Stimulated activated CD8-positive, alpha-beta memory T cell treated with anti-CD3 and anti-CD28 coated beads, Interleukin-7, amount 100 ng/mL, for 4 hours (primary cell): ENCODE data around the gene POPDC2.
A peak's percentile ranks its signal among the peaks of the same experiment; 100 is the strongest.
"Not testable (repeated sequence)": the region's sequence is repeated elsewhere in the genome, so short reads cannot be mapped to it uniquely, and the experiment has no call there.

ENCODE experiments used
- DNase-seq, 2 donors: peaks; one replicate each; pipeline ENCODE4 v3.0.0-alpha.2; 2020; ENCODE audit warnings: low read depth in 2 of 2

POPDC2 gene

DNA sequence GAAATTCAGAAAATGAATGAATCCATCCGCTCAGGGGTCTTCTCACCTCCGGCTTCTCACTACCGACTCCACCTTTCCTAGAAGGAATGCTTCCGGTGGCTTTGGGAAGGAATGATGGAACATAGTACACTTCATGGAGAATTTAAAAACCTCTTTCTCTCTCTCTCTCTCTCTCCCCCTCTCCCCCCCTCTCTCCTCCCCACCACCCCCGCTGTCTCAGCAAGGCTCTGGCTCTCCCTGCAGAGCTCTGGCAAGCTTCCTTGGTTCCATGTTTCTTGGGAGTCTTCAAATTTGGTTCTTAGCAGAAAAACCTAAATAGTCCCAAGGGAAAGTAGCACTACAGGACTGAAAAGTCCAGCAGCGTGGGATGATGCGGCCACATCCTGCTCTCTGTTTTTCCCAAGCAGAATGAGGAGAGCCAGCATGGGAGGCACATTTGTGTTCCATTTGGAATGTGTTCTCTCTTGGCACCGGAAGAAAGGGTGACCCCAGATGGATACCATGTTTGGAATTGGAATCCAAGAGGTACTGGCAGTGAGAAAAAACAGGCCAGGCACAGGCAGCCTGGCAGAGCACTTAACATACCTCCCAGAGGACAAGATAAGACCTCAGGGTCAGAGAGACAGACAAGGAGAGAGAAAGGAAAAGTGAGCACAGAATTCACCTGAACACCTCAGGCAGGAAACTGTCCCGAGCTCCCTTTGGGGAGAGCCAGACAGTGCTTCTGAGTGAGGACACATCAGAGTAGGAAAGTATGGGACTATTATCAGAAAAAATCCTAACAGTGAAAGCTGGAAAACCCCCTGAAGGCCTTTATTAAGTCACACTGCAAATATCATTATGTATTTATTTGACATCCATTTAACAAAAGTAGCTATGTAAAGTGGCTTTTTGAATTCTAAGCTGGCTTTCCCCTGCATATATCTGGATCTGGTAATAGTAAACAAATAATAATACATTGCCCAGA lies at the start of gene POPDC2:
Gene POPDC2 (minus strand): TSS at position 116 of the 967 bp plus-strand sequence. CDS start 166 bp downstream, outside the sequence.
- DNase-seq = no peak

DNA sequence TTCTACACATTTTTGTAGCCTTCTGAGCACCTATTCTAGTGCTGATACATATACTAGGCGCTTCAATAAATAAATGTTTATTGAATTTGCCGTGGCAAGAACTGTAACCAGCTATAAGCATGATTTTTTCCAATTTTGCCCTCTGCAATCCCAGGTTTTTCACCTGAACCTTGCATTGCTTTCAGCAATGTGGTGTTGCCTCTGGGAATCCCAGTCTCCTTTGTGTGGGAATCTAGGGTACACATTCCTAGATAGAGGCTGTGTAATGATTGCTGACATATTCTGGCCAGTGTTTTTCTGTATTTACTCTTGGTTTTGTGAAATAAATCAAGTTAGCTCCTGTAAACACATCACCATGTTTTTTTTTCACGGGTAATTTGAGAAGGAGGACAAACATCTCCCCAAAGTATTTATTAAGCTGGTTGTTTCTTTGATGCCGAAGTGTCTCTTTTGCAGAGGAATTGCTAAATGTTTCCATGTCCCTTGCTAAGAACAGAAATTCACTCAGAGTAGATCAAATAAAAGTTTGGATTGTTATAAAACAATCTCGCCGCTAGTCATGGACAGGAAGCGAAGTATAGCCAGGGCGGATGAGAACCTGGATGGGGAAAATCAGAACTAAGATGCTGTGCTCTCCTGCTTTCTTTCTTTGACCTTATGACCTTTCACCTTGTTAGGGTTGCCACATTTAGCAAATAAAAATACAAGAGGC lies 43.6 kb upstream of the POPDC2 start:
- no peak for DNase-seq

- peak; percentile 65 to 80 for DNase-seq
Measured at GRCh38 chr3:119702530-119703527, 42.4 kb upstream of the POPDC2 start, which contains the start of gene CFAP91. Gene CFAP91, plus strand, starts transcription at chr3:119703022. Its CDS starts 77 bp downstream, at chr3:119703099.

DNA sequence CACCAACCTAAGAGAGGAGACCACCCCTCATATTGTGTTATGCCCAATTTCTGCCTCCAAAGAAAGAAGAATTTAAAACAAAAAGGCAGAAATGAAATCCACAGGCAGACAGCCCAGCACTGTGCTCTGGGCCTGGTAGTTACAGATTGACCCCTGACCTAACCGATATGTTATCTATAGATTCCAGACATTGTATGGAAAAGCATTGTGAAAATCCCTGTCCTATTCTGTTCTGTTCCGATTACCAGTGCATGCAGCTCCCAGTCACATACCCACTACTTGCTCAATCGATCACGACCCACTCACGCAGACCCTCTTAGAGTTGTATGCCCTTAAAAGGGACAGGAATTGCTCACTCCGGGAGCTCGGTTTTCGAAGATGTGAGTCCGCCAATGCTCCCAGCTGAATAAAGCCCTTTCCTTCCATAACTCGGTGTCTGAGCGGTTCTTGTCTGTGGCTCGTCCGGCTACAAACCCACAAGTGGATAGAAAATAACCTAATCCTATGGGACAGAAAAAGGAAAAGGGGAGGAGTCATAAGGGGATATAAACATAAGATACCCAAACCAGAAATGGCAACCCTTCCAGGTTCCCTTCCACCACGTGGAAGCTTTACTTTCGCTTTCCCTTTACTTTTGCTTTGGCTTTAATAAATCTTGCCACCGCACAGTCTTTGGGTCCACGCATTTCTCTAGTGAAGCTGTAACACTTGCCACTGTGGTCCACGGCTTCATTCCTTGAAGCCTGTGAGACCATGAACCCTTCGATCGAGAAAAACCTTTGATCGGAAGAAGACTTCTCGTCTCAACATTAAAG lies 40.7 kb upstream of the POPDC2 start:
- no peak for DNase-seq

DNA sequence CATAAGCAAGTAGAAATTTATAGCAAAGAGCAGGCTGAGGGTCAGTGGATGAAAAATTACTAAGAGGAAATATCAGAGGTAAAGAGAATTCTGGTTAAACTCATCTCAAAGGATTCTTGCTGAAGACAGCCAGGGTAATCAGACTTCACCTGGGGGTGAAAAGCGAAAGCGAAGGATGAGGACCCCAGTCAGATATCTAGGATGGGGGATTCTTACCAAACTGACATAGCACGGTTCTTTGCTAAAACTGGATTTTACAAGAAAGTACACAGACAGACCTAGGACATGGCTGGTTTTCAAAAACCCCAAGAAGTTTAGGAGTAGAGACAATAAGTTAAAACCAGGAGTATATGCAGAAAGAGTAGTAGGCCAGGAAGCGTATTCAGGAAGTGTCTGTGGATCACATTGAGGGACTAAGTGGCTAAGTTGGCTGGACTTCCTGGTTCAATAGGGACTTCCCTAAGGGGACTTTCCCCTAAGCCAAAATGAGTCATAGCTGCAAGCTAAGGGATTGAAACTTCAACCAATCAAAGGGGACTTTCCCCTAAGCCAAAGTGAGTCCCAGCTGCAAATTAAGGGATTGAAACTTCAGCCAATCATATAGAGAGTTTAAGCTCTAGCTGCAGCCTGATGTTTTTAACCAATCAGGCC lies 40.0 kb upstream of the POPDC2 start:
- no peak for DNase-seq

DNA sequence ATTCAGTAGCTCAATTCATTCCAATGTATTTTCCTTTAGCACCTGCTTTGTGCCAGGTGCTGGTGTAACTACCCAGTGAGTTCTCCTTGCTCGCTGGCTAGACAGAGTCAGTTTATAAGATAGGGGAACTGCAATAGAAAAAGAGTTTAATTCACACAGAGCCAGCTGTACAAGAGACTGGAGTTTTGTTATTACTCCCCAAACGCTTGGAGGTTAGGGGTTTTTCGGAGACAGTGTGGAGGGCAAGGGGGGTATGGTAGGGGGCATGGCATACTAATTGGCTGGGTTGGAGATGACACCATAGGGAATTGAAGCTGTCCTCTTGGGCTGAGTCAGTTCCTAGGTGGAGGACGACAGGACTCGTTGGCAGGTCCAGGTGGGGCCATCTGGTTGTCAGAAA lies 37.0 kb upstream of the POPDC2 start:
- no peak for DNase-seq

GRCh38 chr3:119695480-119695879 lies 35.1 kb upstream of the POPDC2 start:
- DNase-seq = no peak

DNA sequence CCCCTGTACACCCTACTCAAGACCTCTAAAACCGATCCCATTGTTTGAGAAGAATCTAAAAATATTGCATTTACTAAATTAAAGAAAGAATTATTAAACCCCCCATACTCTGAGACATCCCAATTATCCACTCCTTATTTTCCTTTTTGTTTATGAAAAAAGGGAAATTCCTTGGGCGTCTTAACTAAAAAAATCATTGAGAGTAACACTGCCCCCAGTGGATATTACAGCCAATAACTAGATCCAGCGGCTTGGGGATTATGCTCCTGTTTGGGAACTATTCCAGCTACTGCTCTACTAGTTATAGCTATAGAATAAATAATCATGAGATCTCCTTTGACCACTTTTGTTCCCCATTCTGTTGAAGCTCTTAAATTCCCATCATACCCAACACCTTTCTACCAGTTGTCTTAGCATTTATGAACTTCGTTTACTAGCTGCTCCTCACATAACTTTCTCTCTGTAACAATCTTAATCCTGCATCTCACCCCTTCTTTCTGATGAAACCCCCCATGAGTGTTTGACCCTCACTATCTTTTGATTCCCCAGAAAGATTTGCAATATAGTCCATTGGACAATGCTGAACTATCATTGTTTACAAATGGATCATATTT lies 29.8 kb upstream of the POPDC2 start:
- DNase-seq = no peak

GRCh38 chr3:119683421-119683820 lies 23.0 kb upstream of the POPDC2 start:
- DNase-seq = no peak

DNA sequence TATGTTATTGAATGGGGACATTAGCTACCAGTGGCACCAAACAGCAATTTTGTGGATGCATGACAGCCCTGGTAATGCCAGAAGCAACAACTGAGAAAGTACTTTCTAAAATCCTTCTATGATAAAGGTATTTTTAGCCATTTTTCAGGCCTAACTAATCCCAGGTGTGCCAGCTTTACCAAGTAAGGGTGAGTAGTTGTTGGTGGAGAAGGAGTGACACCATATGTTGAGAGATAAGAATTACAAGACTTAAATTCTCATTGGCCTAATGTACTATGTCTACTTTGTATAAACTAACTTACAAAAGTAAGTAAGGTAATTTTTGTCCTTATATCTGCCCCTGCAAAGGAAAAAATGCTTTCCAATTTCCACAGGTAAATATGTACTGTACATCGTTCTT lies 20.9 kb upstream of the POPDC2 start:
- no peak for DNase-seq

DNA sequence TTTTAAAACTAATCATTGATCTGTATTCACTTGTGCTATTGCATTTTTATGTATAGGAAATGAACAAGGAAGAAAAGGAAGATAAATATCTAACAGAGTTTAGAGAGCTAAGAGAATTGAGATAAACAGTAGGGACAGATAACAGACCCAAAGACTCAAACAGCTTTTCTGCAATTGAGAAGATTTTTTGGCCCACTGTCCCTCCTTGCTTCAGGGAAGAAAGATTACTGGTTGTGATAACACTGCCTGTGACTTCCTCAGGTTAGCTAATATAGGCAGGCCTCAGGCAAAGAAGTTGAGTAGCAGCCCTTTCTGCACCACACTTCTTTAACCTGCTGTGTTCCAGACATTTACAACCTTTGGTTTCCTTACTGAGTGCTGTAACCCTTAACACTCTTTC lies 19.5 kb upstream of the POPDC2 start:
- no peak for DNase-seq

DNA sequence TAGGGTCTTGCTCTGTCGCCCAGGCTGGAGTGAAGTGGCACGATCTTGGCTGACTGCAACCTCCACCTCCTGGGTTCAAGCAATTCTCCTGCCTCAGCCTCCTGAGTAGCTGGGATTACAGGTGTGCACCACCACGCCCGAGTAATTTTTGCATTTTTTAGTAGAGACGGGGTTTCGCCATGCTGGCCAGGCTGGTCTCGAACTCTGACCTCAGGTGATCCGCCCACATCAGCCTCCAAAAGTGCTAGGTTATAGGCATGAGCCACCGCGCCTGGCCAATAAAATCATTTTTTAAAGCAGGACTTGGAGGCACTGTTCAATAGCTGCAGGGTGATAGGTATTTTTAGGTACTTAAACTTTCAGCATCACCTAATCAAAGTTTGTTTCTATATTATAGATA lies 17.8 kb upstream of the POPDC2 start:
- DNase-seq = not testable (repeated sequence)

DNA sequence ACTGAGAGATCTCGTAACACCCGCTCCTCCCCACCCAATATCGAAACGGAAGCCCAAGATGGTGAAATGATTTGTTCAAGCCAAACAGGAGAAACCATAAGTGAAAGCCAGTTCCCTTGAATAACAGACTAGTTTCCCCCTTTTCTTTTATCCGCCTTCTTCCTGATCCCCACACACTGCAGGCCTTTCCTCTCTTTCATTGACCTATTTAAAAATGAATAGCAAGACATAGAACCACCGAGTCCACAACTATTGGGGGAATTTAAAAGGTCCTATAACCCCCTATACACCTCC lies 17.2 kb upstream of the POPDC2 start:
- no peak for DNase-seq

DNA sequence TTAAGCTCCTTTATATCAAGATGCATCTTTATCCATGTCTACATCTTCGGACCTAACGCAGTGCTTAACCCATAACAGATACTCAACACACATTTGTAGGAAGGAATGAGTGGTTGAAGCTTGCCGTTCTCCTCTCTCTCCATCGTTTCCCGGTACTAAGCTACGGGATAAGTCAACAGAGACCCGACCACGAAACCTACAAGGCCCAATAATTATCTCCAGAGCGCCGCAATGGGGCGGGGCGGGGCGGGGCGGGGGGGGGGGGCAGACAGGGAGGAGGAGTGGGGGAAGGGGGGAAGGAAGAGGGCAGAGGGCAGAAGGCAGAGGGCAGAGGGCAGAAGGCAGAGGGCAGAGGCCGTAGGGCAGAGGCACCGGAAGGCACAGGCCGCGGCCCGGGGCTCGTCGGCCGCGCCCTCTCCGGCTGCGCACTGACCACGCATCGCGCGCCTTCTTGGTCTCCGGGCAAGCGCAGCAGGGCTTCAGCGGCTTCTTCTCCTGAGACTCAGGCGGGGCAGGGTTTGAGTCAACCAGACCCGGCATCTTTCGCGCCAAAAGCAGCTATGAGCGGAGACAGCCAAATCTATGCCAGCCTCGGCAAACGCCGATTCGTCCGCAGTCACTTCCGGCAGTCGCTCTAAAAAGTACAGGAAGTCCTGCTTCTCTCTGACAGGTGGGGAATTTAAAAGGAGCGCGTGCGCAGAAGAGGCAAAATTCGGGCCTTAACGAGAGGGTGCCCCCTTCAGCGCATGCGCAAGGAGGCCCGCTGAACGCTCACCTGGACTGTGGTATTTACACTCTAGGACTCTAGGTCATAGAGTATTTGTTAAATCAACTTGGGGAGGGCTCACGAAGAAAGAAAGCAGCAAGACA lies 16.6 kb upstream of the POPDC2 start, which contains the start of gene COX17:
Gene COX17 (minus strand): TSS at position 636 of the 870 bp plus-strand sequence. CDS start 96 bp downstream, at position 540.
- DNase-seq = peak; percentile 93 to 96

- DNase-seq = no peak
Measured at GRCh38 chr3:119676020-119676419, 15.6 kb upstream of the POPDC2 start.

- DNase-seq = no peak
Measured at GRCh38 chr3:119675188-119675874, 14.9 kb upstream of the POPDC2 start.

DNA sequence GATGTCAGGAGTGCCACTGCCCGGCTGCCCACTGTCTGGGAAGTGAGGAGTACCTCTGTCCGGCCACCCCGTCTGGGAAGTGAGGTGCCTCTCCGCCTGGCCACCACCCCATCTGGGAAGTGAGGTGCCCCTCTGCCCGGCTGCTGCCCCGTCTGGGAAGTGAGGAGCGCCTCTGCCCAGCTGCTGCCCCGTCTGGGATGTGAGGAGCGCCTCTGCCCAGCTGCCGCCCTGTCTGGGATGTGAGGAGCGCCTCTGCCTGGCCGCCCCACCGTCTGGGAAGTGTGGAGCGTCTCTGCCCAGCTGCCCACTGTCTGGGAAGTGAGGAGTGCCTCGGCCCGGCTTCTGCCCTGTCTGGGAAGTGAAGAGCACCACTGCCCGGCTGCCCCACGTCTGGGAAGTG lies 13.5 kb upstream of the POPDC2 start:
- no peak for DNase-seq

GRCh38 chr3:119672776-119673175 lies 12.4 kb upstream of the POPDC2 start:
- DNase-seq = no peak
